Panc1 (cell line): ENCODE results near the gene SNX13.

Source experiments
- POLR2AphosphoS5 ChIP-seq: IDR thresholded peaks from 2 replicates; pipeline ENCODE4 v1.6.1; 2012; ENCODE audit warnings: mild to moderate bottlenecking, low read depth, low read length, moderate library complexity
- TCF7L2 ChIP-seq: IDR thresholded peaks from 2 replicates; pipeline ENCODE4 v1.6.1; 2011; ENCODE audit warnings: mild to moderate bottlenecking, low read depth, low read length, inconsistent platforms
- TF ChIP-seq, protein P1 (sequence below): fragments of 450-650 bp; IDR thresholded peaks from 2 replicates; pipeline ENCODE4 v1.5.1; 2017; ENCODE audit warnings: mild to moderate bottlenecking
- TF ChIP-seq, protein P2 (sequence below), 2 experiments: IDR thresholded peaks; 2 replicates each; pipeline ENCODE4 v1.6.1; 2011 to 2012; ENCODE audit warnings: low read depth in 2 of 2, control low read depth in 1 of 2, low read length in 1 of 2, mild to moderate bottlenecking in 1 of 2, moderate library complexity in 1 of 2; ENCODE audit not compliant: insufficient read depth in 1 of 2

DNA sequence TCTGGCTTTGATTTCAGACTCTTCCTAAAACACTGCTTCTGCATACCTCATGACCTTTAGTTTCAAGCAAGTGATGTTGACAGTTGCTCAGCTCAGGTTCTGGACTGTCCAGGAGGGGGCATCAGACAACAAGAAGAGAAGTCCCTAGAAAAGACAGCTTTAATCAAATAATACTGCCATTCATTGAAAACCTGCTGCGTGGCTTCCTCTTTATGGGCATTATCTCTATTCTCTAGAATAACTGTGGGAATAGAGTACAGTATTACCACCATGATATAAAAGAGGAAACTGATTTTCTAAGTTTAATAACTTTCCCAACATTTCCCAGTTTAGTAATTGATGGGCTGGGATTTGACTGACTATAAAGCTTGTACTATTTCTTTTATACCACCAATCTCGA, 170.4 kb downstream of the SNX13 start:
- TF ChIP-seq, protein P1, sequence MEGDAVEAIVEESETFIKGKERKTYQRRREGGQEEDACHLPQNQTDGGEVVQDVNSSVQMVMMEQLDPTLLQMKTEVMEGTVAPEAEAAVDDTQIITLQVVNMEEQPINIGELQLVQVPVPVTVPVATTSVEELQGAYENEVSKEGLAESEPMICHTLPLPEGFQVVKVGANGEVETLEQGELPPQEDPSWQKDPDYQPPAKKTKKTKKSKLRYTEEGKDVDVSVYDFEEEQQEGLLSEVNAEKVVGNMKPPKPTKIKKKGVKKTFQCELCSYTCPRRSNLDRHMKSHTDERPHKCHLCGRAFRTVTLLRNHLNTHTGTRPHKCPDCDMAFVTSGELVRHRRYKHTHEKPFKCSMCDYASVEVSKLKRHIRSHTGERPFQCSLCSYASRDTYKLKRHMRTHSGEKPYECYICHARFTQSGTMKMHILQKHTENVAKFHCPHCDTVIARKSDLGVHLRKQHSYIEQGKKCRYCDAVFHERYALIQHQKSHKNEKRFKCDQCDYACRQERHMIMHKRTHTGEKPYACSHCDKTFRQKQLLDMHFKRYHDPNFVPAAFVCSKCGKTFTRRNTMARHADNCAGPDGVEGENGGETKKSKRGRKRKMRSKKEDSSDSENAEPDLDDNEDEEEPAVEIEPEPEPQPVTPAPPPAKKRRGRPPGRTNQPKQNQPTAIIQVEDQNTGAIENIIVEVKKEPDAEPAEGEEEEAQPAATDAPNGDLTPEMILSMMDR, result peak; percentile 89
- TF ChIP-seq POLR2AphosphoS5 (no peak), TCF7L2 (no peak)
- TF ChIP-seq, protein P2, sequence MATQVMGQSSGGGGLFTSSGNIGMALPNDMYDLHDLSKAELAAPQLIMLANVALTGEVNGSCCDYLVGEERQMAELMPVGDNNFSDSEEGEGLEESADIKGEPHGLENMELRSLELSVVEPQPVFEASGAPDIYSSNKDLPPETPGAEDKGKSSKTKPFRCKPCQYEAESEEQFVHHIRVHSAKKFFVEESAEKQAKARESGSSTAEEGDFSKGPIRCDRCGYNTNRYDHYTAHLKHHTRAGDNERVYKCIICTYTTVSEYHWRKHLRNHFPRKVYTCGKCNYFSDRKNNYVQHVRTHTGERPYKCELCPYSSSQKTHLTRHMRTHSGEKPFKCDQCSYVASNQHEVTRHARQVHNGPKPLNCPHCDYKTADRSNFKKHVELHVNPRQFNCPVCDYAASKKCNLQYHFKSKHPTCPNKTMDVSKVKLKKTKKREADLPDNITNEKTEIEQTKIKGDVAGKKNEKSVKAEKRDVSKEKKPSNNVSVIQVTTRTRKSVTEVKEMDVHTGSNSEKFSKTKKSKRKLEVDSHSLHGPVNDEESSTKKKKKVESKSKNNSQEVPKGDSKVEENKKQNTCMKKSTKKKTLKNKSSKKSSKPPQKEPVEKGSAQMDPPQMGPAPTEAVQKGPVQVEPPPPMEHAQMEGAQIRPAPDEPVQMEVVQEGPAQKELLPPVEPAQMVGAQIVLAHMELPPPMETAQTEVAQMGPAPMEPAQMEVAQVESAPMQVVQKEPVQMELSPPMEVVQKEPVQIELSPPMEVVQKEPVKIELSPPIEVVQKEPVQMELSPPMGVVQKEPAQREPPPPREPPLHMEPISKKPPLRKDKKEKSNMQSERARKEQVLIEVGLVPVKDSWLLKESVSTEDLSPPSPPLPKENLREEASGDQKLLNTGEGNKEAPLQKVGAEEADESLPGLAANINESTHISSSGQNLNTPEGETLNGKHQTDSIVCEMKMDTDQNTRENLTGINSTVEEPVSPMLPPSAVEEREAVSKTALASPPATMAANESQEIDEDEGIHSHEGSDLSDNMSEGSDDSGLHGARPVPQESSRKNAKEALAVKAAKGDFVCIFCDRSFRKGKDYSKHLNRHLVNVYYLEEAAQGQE (IDR thresholded peaks at IDR 0.05; ENCODE audit: insufficient read depth in 1 of 2, low read depth in 2 of 2, low read length in 1 of 2), result no peak
